CD4-positive, alpha-beta T cell treated with Interleukin-4 for 4 hours (primary cell): ENCODE measurements around the gene KLF7.
"Not testable (repeated sequence)": the region's sequence is repeated elsewhere in the genome, so short reads cannot be mapped to it uniquely, and the experiment has no call there.

Experiments used
- DNase-seq: peaks from one replicate; pipeline ENCODE4 v3.0.0-alpha.2; 2020

Gene KLF7

GRCh38 chr2:207049122-207049521 is 116.6 kb downstream of the KLF7 start:
- DNase-seq: no peak

- no peak for DNase-seq
Measured at GRCh38 chr2:207048416-207048815, 117.3 kb downstream of the KLF7 start.

- peak; percentile 59 for DNase-seq
Measured at GRCh38 chr2:207046724-207047123, 119.0 kb downstream of the KLF7 start.

- DNase-seq: no peak
Measured at GRCh38 chr2:207045531-207045930, 120.2 kb downstream of the KLF7 start.

GRCh38 chr2:207044379-207045362 is 121.1 kb downstream of the KLF7 start:
- DNase-seq: no peak

- no peak for DNase-seq
Measured at GRCh38 chr2:207042841-207043240, 122.9 kb downstream of the KLF7 start.

- DNase-seq: no peak
Measured at GRCh38 chr2:207041786-207042554, 123.8 kb downstream of the KLF7 start.

- no peak for DNase-seq
Measured at GRCh38 chr2:207041279-207041678, 124.5 kb downstream of the KLF7 start.

- DNase-seq: no peak
Measured at GRCh38 chr2:207040696-207041095, 125.1 kb downstream of the KLF7 start.

- DNase-seq: no peak
Measured at GRCh38 chr2:207039225-207039624, 126.5 kb downstream of the KLF7 start.

- no peak for DNase-seq
Measured at GRCh38 chr2:207038299-207038698, 127.4 kb downstream of the KLF7 start.

GRCh38 chr2:207037896-207038295 is 127.9 kb downstream of the KLF7 start:
- DNase-seq: no peak

GRCh38 chr2:207037023-207037422 is 128.7 kb downstream of the KLF7 start:
- DNase-seq: not testable (repeated sequence)

- no peak for DNase-seq
Measured at GRCh38 chr2:207035875-207036274, 129.9 kb downstream of the KLF7 start.

GRCh38 chr2:207032490-207032889 is 133.3 kb downstream of the KLF7 start:
- no peak for DNase-seq
